OCI-LY7 (cell line): ENCODE results near the gene CLDN9.

Experiments used
- EZH2phosphoT487 ChIP-seq: fragments of 200-600 bp; sonication (generic); IDR thresholded peaks from 2 replicates; pipeline ENCODE4 v1.6.1; 2018; ENCODE audit warnings: low read depth, borderline replicate concordance, mild to moderate bottlenecking, mixed run types, antibody characterized with exemption, low read length, moderate library complexity, mixed read lengths
- TF ChIP-seq, protein P1 (sequence below): fragments of 200-600 bp; sonication (generic); conservative IDR thresholded peaks from 2 replicates; pipeline ENCODE4 v1.5.1; 2014; ENCODE audit warnings: mild to moderate bottlenecking, antibody characterized with exemption, low read length, moderate library complexity, mixed read lengths

DNA sequence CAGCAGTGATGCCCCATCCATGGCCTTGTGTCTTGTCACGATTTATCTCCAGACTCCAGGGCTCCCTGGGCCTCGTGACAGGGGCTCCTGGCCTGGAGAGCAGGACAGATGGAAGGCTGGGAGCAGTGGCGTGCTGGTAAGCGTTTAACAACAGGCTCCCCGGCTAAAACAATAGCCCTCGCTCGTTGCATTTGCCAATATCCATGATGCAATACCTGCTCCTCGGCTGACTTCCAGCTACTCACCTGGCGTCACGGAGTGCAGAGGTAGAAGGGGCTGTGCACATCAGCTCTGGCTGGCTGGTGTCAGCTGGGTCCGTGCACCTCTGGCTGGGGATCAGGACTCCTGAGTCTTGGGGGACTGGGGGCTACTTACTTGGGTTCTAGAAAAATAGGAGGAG, 25.5 kb downstream of the CLDN9 start:
- TF ChIP-seq, protein P1, sequence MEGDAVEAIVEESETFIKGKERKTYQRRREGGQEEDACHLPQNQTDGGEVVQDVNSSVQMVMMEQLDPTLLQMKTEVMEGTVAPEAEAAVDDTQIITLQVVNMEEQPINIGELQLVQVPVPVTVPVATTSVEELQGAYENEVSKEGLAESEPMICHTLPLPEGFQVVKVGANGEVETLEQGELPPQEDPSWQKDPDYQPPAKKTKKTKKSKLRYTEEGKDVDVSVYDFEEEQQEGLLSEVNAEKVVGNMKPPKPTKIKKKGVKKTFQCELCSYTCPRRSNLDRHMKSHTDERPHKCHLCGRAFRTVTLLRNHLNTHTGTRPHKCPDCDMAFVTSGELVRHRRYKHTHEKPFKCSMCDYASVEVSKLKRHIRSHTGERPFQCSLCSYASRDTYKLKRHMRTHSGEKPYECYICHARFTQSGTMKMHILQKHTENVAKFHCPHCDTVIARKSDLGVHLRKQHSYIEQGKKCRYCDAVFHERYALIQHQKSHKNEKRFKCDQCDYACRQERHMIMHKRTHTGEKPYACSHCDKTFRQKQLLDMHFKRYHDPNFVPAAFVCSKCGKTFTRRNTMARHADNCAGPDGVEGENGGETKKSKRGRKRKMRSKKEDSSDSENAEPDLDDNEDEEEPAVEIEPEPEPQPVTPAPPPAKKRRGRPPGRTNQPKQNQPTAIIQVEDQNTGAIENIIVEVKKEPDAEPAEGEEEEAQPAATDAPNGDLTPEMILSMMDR = no peak
- no peak for TF ChIP-seq EZH2phosphoT487
